ENCODE results near the gene DRC3.
A peak's percentile ranks its signal among the peaks of the same experiment; 100 is the strongest.

DRC3 gene

DNA sequence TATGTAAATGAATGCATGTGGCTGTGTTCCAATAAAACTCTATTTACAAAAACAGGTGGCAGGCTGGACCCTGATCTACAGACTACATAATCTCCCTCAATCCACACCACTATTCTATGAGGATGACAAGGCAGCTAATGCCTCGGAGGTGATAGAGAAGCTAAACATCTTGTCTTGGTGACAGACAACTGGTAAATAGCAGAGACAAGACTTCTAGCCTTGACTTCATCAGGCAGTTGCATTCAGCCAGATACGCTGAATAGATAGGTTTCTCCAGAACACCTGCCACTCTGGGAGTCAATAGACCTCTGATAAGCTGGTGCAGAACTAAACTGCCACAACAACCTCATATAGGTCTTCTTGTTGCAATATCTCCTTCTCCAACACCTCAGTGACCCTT, 63.0 kb downstream of the DRC3 start:
- TF ChIP-seq, protein P1, sequence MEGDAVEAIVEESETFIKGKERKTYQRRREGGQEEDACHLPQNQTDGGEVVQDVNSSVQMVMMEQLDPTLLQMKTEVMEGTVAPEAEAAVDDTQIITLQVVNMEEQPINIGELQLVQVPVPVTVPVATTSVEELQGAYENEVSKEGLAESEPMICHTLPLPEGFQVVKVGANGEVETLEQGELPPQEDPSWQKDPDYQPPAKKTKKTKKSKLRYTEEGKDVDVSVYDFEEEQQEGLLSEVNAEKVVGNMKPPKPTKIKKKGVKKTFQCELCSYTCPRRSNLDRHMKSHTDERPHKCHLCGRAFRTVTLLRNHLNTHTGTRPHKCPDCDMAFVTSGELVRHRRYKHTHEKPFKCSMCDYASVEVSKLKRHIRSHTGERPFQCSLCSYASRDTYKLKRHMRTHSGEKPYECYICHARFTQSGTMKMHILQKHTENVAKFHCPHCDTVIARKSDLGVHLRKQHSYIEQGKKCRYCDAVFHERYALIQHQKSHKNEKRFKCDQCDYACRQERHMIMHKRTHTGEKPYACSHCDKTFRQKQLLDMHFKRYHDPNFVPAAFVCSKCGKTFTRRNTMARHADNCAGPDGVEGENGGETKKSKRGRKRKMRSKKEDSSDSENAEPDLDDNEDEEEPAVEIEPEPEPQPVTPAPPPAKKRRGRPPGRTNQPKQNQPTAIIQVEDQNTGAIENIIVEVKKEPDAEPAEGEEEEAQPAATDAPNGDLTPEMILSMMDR (IDR thresholded peaks at IDR 0.05), result no peak
- TF ChIP-seq ZFX (IDR thresholded peaks at IDR 0.05; ENCODE audit: borderline replicate concordance), result no peak
- H3K27ac ChIP-seq, result no peak overlapping the region

DNA sequence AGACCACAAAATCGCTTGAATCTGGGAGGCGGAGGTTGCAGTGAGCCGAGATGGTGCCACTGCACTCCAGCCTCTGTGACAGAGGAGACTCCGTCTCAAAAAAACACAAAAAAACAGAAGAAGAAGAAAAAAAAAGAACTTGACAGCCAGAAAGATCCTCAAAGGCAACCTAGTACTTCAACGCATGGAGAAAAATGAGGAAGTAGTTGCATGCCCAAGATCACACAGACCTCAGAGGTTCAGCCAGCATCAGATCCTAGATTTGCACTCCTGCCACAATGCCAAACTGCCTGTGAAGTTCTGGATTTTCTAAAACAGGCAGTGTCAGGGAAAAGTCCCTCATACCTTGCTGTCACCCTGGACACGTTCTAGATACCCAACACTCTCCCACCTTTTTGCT, 64.8 kb downstream of the DRC3 start:
- H3K27ac ChIP-seq, result no peak overlapping the region
- no peak for TF ChIP-seq ZFX (IDR thresholded peaks at IDR 0.05; ENCODE audit: borderline replicate concordance)
- TF ChIP-seq, protein P1 (IDR thresholded peaks at IDR 0.05), result no peak

DNA sequence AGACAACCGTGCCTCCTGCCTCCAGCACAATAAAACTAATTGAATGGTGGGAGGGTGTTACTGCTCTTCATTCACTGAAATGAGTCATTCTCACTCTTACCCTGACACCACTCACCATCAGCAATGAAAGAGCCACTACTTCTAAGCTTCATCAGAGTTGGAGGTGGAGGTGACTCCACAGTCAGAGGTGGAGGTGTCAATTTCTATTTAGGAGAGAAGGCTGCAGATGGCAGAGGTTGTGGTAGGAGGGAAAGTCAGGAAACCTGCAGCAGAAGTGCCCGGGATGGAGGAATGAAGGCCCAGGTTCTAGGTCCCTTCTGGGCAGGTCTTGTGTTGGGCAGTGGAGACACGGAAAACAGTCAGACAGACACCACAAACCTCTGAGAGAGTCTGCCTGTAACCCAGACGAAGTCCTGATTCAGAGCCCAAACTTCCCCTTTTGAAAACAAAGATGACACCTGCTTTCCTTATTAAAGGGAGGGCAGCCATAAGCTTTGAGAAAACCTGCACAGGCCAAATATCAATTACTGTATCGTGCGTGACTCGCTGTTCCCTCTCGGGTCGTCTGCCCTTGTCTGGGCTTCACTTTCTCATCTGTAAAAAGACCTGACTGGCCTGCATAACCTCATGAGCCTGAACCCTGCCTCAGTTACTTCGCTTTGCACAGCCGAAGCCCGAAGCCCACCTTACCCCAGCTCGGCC, 65.6 kb downstream of the DRC3 start:
- peak overlapping the region; percentile 51 for H3K27ac ChIP-seq
- TF ChIP-seq, protein P1 (IDR thresholded peaks at IDR 0.05), result no peak
- no peak for TF ChIP-seq ZFX (IDR thresholded peaks at IDR 0.05; ENCODE audit: borderline replicate concordance)

DNA sequence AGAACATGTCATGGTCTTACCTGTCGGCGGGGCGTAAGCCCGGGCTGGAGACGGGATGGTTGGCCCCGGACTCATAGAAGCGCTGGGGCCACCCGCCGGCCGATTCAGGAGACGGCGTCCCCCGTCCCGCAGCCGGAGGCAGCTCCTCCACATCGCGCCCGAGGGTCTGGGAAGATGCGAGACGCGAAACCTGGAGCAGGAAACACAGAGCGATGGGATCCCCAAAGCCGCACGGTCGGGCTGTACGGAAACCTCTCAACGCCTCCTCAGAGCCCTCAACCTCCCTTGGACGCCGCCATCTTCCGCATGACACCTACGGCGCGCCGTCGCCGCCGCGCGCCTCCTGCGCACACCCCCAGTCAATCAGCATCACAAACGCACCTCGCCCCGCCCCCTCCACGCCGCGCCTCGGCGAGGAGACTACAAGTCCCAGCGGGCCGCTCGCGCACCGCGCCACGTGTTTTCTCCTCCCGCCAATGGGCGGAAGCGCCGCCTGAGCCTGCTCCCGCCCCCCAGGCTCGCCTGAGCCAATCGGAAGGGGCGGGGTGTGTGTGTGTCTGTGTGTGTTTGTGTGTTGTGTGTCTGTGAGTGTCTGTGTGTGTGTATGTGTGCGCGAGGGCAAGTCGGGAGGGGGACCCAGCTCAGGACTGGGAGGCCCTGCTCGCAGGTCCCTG, 66.3 kb downstream of the DRC3 start, which contains the start of the genes ATPAF2 and GID4:
Gene ATPAF2 (minus strand): TSS at position 308 of the 674 bp plus-strand sequence. CDS start 155 bp downstream, at position 153.
Gene GID4 (plus strand): TSS at position 548 of the 674 bp plus-strand sequence. CDS start 57 bp downstream, at position 605.
- H3K27ac ChIP-seq, result peak within 1 kb of the TSS; percentile 51
- TF ChIP-seq, protein P1 (IDR thresholded peaks at IDR 0.05), result peak; percentile 14; the same call in 1 of the 2 replicates
- no peak for TF ChIP-seq ZFX (IDR thresholded peaks at IDR 0.05; ENCODE audit: borderline replicate concordance)

DNA sequence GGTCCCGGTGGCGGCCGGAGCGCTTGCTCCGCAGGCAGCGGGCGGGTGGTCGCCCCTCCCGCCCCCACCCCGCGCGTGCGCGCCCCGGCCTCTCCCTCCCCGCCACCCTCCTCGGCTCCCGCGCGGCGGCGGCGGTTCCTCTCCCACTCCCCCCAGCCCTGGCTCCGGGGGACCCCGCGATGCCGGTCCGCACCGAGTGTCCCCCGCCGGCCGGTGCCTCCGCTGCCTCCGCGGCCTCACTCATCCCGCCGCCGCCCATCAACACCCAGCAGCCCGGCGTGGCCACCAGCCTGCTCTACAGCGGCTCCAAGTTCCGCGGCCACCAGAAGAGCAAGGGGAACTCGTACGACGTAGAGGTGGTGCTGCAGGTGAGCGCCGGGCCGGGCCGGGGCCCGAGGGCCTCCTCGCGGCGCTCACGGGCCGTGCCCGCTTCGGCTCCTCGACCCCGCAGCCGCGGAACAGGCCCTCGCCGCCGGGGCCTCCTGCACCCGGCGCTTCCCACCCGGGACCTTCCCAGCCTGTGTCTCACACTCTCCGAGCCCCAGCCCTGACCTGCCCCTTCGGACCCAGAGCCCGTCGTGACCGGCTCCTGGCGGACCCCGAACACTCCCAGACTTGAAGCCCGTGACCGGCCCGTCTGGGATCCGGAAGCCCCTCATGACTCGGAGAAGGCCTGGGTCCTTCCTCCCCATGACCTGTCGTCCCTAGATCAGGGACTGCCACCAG, 67.0 kb downstream of the DRC3 start:
- peak overlapping the region; percentile 51 for H3K27ac ChIP-seq
- no peak for TF ChIP-seq ZFX (IDR thresholded peaks at IDR 0.05; ENCODE audit: borderline replicate concordance)
- TF ChIP-seq, protein P1 (IDR thresholded peaks at IDR 0.05), result no peak

DNA sequence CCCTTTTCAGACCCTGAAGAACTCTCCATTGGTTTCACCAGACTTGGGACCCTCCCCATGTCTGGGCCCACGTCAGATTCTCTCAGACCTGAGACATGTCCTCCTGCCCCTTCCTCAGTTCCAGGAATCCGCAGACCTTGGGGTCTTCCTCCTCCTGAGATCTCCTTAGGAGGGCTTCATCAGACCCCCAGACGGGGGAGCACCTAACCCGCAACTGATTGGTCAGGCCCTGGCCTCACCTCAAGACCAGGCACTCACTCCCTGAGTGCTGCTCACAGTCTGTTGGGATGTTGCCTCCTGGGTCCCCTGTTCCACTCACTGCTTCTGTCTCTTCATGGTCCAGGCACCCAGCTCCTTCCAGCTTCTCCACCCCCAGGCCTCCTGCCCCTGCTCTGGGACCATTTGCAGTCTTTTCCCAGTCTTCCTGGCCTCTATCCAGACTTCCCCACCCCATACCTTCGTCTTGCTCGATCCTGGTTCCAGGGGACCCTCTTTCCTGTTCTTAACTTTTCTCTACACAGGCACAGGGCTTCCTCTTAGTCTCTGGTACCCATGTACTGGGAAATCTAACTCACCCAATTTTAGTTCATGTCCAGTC, 67.7 kb downstream of the DRC3 start:
- H3K27ac ChIP-seq, result peak overlapping the region; percentile 51; the same call in 1 of the 2 replicates

More for the DNA sequence above, 67.7 kb downstream of the DRC3 start:
- no peak for TF ChIP-seq ZFX (IDR thresholded peaks at IDR 0.05; ENCODE audit: borderline replicate concordance)
- TF ChIP-seq, protein P1 (IDR thresholded peaks at IDR 0.05), result no peak
